HepG2 (cell line): ENCODE results near the gene LYPD3. TPM values are rescaled to one million over a fixed set of nuclear protein-coding genes. Genes with fewer than 3 reads are reported as not detected.

Experiments used
- ATAC-seq: fragments of 200-7000 bp; cut with Tn5 transposase; 3 replicates; pipeline ENCODE4 v1.9.1; 2020; ENCODE audit warnings: mild to moderate bottlenecking, moderate library complexity
- BruUV-seq: library from RNA; stranded (reverse); fragments of 400-500 nt; replicated peaks from 2 replicates; lab custom pipeline; 2021; lab: Mats Ljungman, UMichigan
- CTCF ChIA-PET: fragments of 300-600 bp; formaldehyde crosslinking; extraction: SDS; loops from one replicate; lab custom pipeline; 2021; ENCODE audit warnings: low total read pairs, inconsistent platforms, low intra/inter-chr PET ratio; lab: Yijun Ruan, JAX
- POLR2A ChIA-PET: fragments of 350-600 bp; sonication (Branson Sonifier 250); formaldehyde crosslinking; loops from one replicate; lab custom pipeline; 2020; ENCODE audit warnings: antibody characterized with exemption, inconsistent platforms; lab: Yijun Ruan, JAX
- DNase-seq: peaks from one replicate; pipeline ENCODE4 v3.0.0-alpha.2; 2015; ENCODE audit warnings: low spot score
- FAIRE-seq: peaks from 3 replicates; lab custom pipeline; 2011; peaks lifted over from hg19 to GRCh38; lab: Jason Lieb, UNC
- H2AFZ ChIP-seq: one replicate; pipeline ENCODE4 v1.6.1; 2011; ENCODE audit warnings: low read length, inconsistent platforms
- H3K27ac ChIP-seq: fragments of 300-600 bp; 3 replicates; pipeline ENCODE4 v1.8.0; 2011; ENCODE audit warnings: mixed run types, mild to moderate bottlenecking, mixed read lengths, low read length, inconsistent platforms; ENCODE audit not compliant: insufficient read depth; ENCODE audit errors: extremely low read length
- H3K27me3 ChIP-seq, 2 experiments: fragments of 200-600 bp in 1 of 2; 2 replicates in 1 of 2; 3 replicates in 1 of 2; pipeline versions ENCODE4 v1.6.0 to v1.8.0; 2011; ENCODE audit warnings: low read length in 2 of 2, mild to moderate bottlenecking in 2 of 2, moderate library complexity in 2 of 2, inconsistent platforms in 1 of 2; ENCODE audit not compliant: insufficient read depth in 2 of 2, control insufficient read depth in 1 of 2
- H3K36me3 ChIP-seq, 2 experiments: fragments of 200-600 bp in 1 of 2; replicated peaks in 1 of 2; 2 replicates in 1 of 2; 3 replicates in 1 of 2; pipeline versions ENCODE4 v1.5.1 to v1.8.0; 2011; ENCODE audit warnings: low read length in 2 of 2, inconsistent platforms in 1 of 2; ENCODE audit not compliant: insufficient read depth in 2 of 2, control insufficient read depth in 1 of 2
- H3K4me1 ChIP-seq: 2 replicates; pipeline ENCODE4 v1.5.1; 2012; ENCODE audit warnings: low read length, inconsistent platforms; ENCODE audit not compliant: insufficient read depth
- H3K4me2 ChIP-seq: 2 replicates; pipeline ENCODE4 v1.6.0; 2011; ENCODE audit warnings: low read depth, low read length, inconsistent platforms
- H3K4me3 ChIP-seq, 3 experiments: fragments of 200-600 bp in 1 of 3; sonication (generic), shearing (Covaris generic) in 1 of 3; replicated peaks in 1 of 3; 2 replicates each; pipeline ENCODE4 v1.5.1; 2011 to 2016; ENCODE audit warnings: low read length in 3 of 3, inconsistent platforms in 2 of 3, low read depth in 2 of 3, mild to moderate bottlenecking in 2 of 3, control low read depth in 1 of 3, mixed read lengths in 1 of 3; ENCODE audit not compliant: insufficient read depth in 1 of 3
- H3K79me2 ChIP-seq: one replicate; pipeline ENCODE4 v1.6.1; 2011; ENCODE audit warnings: low read length, inconsistent platforms; ENCODE audit not compliant: insufficient read depth
- H3K9ac ChIP-seq: 2 replicates; pipeline ENCODE4 v1.6.0; 2011; ENCODE audit warnings: mild to moderate bottlenecking, low read depth, low read length, inconsistent platforms; ENCODE audit not compliant: insufficient read depth
- H3K9me3 ChIP-seq: 2 replicates; pipeline ENCODE4 v1.5.1; 2012; ENCODE audit warnings: mild to moderate bottlenecking, low read length
- H4K20me1 ChIP-seq: 2 replicates; pipeline ENCODE4 v1.6.0; 2011; ENCODE audit warnings: inconsistent platforms, mild to moderate bottlenecking, low read length, moderate library complexity; ENCODE audit not compliant: insufficient read depth
- AKAP8 ChIP-seq: sonication (generic); formaldehyde crosslinking; IDR thresholded peaks from 2 replicates; pipeline ENCODE4 v1.5.1; 2020; ENCODE audit warnings: mild to moderate bottlenecking, missing genetic modification reagents
- BRCA1 ChIP-seq: sonication (generic); formaldehyde crosslinking; IDR thresholded peaks from 2 replicates; pipeline ENCODE4 v1.4.0; 2020; ENCODE audit warnings: missing genetic modification reagents
- CHD2 ChIP-seq: IDR thresholded peaks from 2 replicates; pipeline ENCODE4 v1.6.1; 2011; ENCODE audit warnings: low read depth, low read length, improper control_type of control experiment
- GATA4 ChIP-seq: sonication (generic); IDR thresholded peaks from 2 replicates; pipeline ENCODE4 v1.6.1; 2016; ENCODE audit warnings: antibody characterized with exemption, low read depth, borderline replicate concordance
- HOXA9 ChIP-seq: sonication (generic); formaldehyde crosslinking; IDR thresholded peaks from 2 replicates; pipeline ENCODE4 v1.8.1; 2022; ENCODE audit warnings: missing genetic modification reagents, mild to moderate bottlenecking, moderate library complexity, borderline replicate concordance
- KLF6 ChIP-seq: IDR thresholded peaks from 2 replicates; pipeline ENCODE4 v1.8.0; 2016; ENCODE audit warnings: missing biosample characterization, missing genetic modification reagents
- MED1 ChIP-seq: sonication (generic); formaldehyde crosslinking; IDR thresholded peaks from 2 replicates; pipeline ENCODE4 v1.4.0; 2020; ENCODE audit warnings: missing genetic modification reagents
- NCOA5 ChIP-seq: sonication (generic); formaldehyde crosslinking; IDR thresholded peaks from 2 replicates; pipeline ENCODE4 v1.4.0; 2020; ENCODE audit warnings: missing genetic modification reagents
- NFYC ChIP-seq: IDR thresholded peaks from 2 replicates; pipeline ENCODE4 v1.6.1; 2016; ENCODE audit warnings: missing genetic modification reagents, missing compliant biosample characterization
- ZMYM3 ChIP-seq: sonication (generic); formaldehyde crosslinking; IDR thresholded peaks from 2 replicates; pipeline ENCODE4 v1.5.1; 2020; ENCODE audit warnings: mild to moderate bottlenecking, missing genetic modification reagents
- ZNF230 ChIP-seq: sonication (generic); formaldehyde crosslinking; IDR thresholded peaks from 2 replicates; pipeline ENCODE4 v1.4.0; 2020; ENCODE audit warnings: mild to moderate bottlenecking, missing genetic modification reagents
- ZNF276 ChIP-seq: sonication (generic); formaldehyde crosslinking; IDR thresholded peaks from 2 replicates; pipeline ENCODE4 v1.4.0; 2020; ENCODE audit warnings: mild to moderate bottlenecking, low read depth, missing genetic modification reagents
- ZNF33B ChIP-seq: sonication (generic); formaldehyde crosslinking; IDR thresholded peaks from 2 replicates; pipeline ENCODE4 v1.5.1; 2020; ENCODE audit warnings: mild to moderate bottlenecking, missing genetic modification reagents
- ZSCAN25 ChIP-seq: sonication (generic); formaldehyde crosslinking; IDR thresholded peaks from 2 replicates; pipeline ENCODE4 v1.8.0; 2022; ENCODE audit warnings: mild to moderate bottlenecking, missing genetic modification reagents
- whole genome bisulfite sequencing: methylation state at CpG from one replicate; pipeline ENCODE4 v1.1.6; 2017; ENCODE audit warnings: low lambda C conversion rate; 5-methylcytosine and 5-hydroxymethylcytosine counted together
- in situ Hi-C: cut with HindIII; loops from 2 replicates; pipeline ENCODE4 v1.10.0; 2017; ENCODE audit warnings: low pct_unique_long_range_greater_than_20kb; ENCODE audit not compliant: extremely low pct_ligation_motif_present
- intact Hi-C: fragments of 100-400 bp; cut with micrococcal nuclease; formaldehyde crosslinking; loops from one replicate; pipeline ENCODE4 v1.10.0; 2022; ENCODE audit not compliant: unreplicated experiment
- polyA plus RNA-seq, 8 experiments: library from polyadenylated mRNA; depleted of rRNA in 3 of 8; stranded (reverse) in 7 of 8; unstranded in 1 of 8; fragments of >200 nt; fragmentation: Illumina TruSeq in 4 of 8; extraction: Trizol in 4 of 8; gene quantifications; 2 replicates each; pipeline versions ENCODE4 v1.2.1 to v1.2.3, GENCODE V29; 2011 to 2016; ENCODE audit warnings: low read depth in 4 of 8, missing spikeins in 1 of 8, mixed read lengths in 1 of 8; ENCODE audit not compliant: insufficient read depth in 1 of 8
- total RNA-seq, 5 experiments: library from RNA; depleted of rRNA; stranded (reverse); fragments of >200 nt; fragmentation: Illumina TruSeq; extraction: Trizol; gene quantifications; 2 replicates each; pipeline ENCODE4 v1.2.3, GENCODE V29; 2016; ENCODE audit warnings: low read depth in 1 of 5
- TF ChIP-seq, protein P1 (sequence below): IDR thresholded peaks from 2 replicates; pipeline ENCODE4 v1.6.1; 2012; ENCODE audit warnings: inconsistent platforms
- TF ChIP-seq, protein P2 (sequence below): sonication (generic); formaldehyde crosslinking; IDR thresholded peaks from 2 replicates; pipeline ENCODE4 v1.5.1; 2020; ENCODE audit warnings: missing genetic modification reagents, mild to moderate bottlenecking, borderline replicate concordance

The LYPD3 gene
- total and polyA plus RNA-seq, 2 of the 13 experiments (the other 11 are each of a cell fraction or from before 2014, with no cell fraction given): 0.51 to 1.5 TPM

GRCh38 chr19:43489310-43489709, 23.9 kb upstream of the LYPD3 start:
- Histone ChIP-seq H3K27ac (no peak overlapping the region), H3K27me3 (no peaks in the 10 kb centered on the region), H3K9me3 (no peaks in the 10 kb centered on the region), H3K4me3 (no peak overlapping the region), H3K4me1 (no peaks in the 10 kb centered on the region), H4K20me1 (no peaks in the 10 kb centered on the region), H3K4me2 (no peak overlapping the region), H2AFZ (no peak overlapping the region), H3K79me2 (no peaks in the 10 kb centered on the region), H3K9ac (no peak overlapping the region), H3K36me3 (peaks cover 3 to 4% of the 10 kb centered on the region in 2 experiments; a peak in 1 of 5 replicates)
- ATAC-seq (no peak), DNase-seq (no peak), FAIRE-seq (no peak)
- 81% methylated on average over 5 of the region's 5 CpGs for WGBS
- no TSS peak for BruUV-seq
- intact Hi-C loops: no loop called here
- in situ Hi-C loops: no loop called here
- no peak for TF ChIP-seq ZNF230
- no peak for TF ChIP-seq CHD2
- no peak for TF ChIP-seq KLF6 (CRISPR knock-in tag)
- TF ChIP-seq AKAP8 (CRISPR knock-in tag): no peak
- TF ChIP-seq, protein P1, sequence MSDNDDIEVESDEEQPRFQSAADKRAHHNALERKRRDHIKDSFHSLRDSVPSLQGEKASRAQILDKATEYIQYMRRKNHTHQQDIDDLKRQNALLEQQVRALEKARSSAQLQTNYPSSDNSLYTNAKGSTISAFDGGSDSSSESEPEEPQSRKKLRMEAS: no peak
- TF ChIP-seq ZNF276 (CRISPR knock-in tag): no peak
- TF ChIP-seq ZNF33B (CRISPR knock-in tag): no peak
- TF ChIP-seq MED1: no peak
- no peak for TF ChIP-seq NFYC (CRISPR knock-in tag)
- TF ChIP-seq HOXA9 (CRISPR knock-in tag): no peak
- TF ChIP-seq BRCA1 (CRISPR knock-in tag): no peak
- no peak for TF ChIP-seq GATA4
- no peak for TF ChIP-seq NCOA5 (CRISPR knock-in tag)
- no peak for TF ChIP-seq ZSCAN25 (CRISPR knock-in tag)
- TF ChIP-seq, protein P2, sequence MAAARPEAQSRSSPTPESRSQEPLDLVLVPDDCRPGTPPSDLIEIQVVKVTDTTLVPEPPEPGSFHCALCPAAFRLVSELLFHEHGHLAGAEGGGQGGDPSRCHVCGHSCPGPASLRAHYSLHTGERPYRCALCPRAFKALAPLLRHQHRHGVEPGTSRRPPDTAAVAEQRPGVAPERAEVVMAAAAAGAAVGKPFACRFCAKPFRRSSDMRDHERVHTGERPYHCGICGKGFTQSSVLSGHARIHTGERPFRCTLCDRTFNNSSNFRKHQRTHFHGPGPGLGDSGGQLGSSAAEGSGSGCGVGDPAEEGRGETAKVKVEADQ (CRISPR knock-in tag): no peak
- no peak for TF ChIP-seq ZMYM3 (CRISPR knock-in tag)
- ChIA-PET POLR2A (interaction anchor here (0.7 kb wide), 1 partner anchor 15 kb away, joined by 4 read pairs; no protein-coding TSS in a partner anchor), CTCF (no interaction called here)
